ENCODE results near the gene MFSD6.
A peak's percentile ranks its signal among the peaks of the same experiment; 100 is the strongest.
"Not testable (repeated sequence)": the region's sequence is repeated elsewhere in the genome, so short reads cannot be mapped to it uniquely, and the experiment has no call there.

MFSD6 gene

GRCh38 chr2:190407662-190408537, at the start of gene MFSD6:
Gene MFSD6, plus strand, starts transcription at chr2:190408355. Its CDS starts 27,675 bp downstream, at chr2:190436030.
- peak; percentile 27 for DNase-seq

- DNase-seq, result not testable (repeated sequence)
Observed at GRCh38 chr2:190358655-190359448, 49.3 kb upstream of the MFSD6 start.

GRCh38 chr2:190360561-190360960, 47.6 kb upstream of the MFSD6 start:
- no peak for DNase-seq

- DNase-seq, result no peak
Observed at GRCh38 chr2:190360965-190361364, 47.2 kb upstream of the MFSD6 start.

- no peak for DNase-seq
Observed at GRCh38 chr2:190361572-190361971, 46.6 kb upstream of the MFSD6 start.

GRCh38 chr2:190362894-190363293, 45.3 kb upstream of the MFSD6 start:
- no peak for DNase-seq

- no peak for DNase-seq
Observed at GRCh38 chr2:190365499-190366204, 42.5 kb upstream of the MFSD6 start.

- DNase-seq, result no peak
Observed at GRCh38 chr2:190366248-190366753, 41.9 kb upstream of the MFSD6 start.

- no peak for DNase-seq
Observed at GRCh38 chr2:190367091-190367490, 41.1 kb upstream of the MFSD6 start.

GRCh38 chr2:190369635-190370034, 38.5 kb upstream of the MFSD6 start:
- DNase-seq, result no peak

- DNase-seq, result no peak
Observed at GRCh38 chr2:190376083-190376482, 32.1 kb upstream of the MFSD6 start.

- DNase-seq, result no peak
Observed at GRCh38 chr2:190376591-190377245, 31.4 kb upstream of the MFSD6 start.

GRCh38 chr2:190378880-190379237, 29.3 kb upstream of the MFSD6 start:
- no peak for DNase-seq

GRCh38 chr2:190379249-190379964, 28.7 kb upstream of the MFSD6 start:
- no peak for DNase-seq

- DNase-seq, result no peak
Observed at GRCh38 chr2:190380962-190381412, 27.2 kb upstream of the MFSD6 start.

GRCh38 chr2:190382851-190383250, 25.3 kb upstream of the MFSD6 start:
- peak; percentile 46 for DNase-seq

GRCh38 chr2:190387422-190387821, 20.7 kb upstream of the MFSD6 start:
- no peak for DNase-seq

- DNase-seq, result no peak
Observed at GRCh38 chr2:190396271-190396670, 11.9 kb upstream of the MFSD6 start.

GRCh38 chr2:190402986-190403603, 5.1 kb upstream of the MFSD6 start:
- no peak for DNase-seq

- no peak for DNase-seq
Observed at GRCh38 chr2:190404487-190404886, 3.7 kb upstream of the MFSD6 start.

- no peak for DNase-seq
Observed at GRCh38 chr2:190405070-190405469, 3.1 kb upstream of the MFSD6 start.

Measured in NCI-H1694 treated with DMSO at 0.1 percent for 48 hours (cell line).